NCI-H1694 (cell line): Measurements from ENCODE around the gene USP32.
"Not testable (repeated sequence)": the region's sequence is repeated elsewhere in the genome, so short reads cannot be mapped to it uniquely, and the experiment has no call there.

Experiments used
- DNase-seq: peaks from one replicate; lab custom pipeline; 2025; lab: John Stamatoyannopoulos, UW

USP32 gene

GRCh38 chr17:60229188-60229802 is 162.6 kb downstream of the USP32 start:
- DNase-seq: no peak

DNA sequence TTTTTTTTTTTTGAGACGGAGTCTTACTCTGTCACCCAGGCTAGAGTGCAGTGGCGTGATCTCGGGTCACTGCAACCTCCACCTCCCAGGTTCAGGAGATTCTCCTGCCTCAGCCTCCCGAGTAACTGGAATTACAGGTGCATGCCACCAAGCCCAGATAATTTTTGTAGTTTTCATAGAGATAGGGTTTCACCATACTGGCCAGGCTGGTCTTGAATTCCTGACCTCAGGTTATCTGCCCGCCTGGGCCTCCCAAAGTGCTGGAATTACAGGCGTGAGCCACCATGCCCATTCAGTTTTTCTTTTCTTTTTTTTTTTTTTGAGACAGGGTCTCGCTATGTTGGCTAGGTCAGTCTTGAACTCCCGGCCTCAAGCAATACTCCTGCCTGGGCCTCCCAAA is 164.7 kb downstream of the USP32 start:
- not testable (repeated sequence) for DNase-seq

GRCh38 chr17:60224064-60224463 is 167.9 kb downstream of the USP32 start:
- DNase-seq: no peak

DNA sequence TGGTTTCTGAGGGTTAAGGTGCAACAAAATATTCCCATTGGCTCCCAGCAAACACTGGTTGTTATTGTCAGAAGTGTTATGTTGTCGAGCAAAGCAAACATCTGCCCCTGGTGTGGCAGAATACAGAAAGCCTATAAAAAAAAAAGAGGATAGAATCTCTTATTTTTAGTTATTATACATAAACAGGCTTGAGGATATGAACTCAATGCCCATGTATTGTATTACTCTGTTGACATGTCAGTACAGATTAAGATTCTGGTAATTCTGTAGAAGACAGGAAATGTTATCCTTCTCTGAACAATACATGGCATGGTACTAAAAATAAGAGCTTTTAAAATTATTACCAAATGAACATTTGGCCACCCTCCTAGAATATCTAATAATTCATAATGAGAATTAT is 168.5 kb downstream of the USP32 start:
- no peak for DNase-seq

- not testable (repeated sequence) for DNase-seq
Measured at GRCh38 chr17:60218774-60219173, 173.2 kb downstream of the USP32 start.

GRCh38 chr17:60215895-60216294 is 176.0 kb downstream of the USP32 start:
- not testable (repeated sequence) for DNase-seq

- not testable (repeated sequence) for DNase-seq
Measured at GRCh38 chr17:60211282-60211681, 180.7 kb downstream of the USP32 start.

DNA sequence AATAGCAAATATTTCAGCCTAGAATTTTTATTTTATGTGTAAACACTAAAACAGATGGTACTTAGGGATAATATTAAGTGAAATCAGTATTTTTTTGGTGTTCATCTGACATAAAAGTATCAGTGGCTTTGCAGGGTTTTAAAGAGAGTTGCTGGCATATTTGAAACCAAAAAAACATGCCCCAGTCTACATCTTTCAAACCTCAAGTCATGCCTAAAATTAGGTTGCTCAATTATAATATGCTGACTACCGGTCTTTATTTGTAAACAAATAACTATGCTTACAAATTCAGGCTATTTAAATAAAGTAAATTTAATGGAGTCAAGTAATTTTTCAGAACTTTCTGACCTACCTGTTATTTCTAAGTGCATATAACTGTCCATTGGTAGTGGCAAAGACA is 183.6 kb downstream of the USP32 start:
- not testable (repeated sequence) for DNase-seq

DNA sequence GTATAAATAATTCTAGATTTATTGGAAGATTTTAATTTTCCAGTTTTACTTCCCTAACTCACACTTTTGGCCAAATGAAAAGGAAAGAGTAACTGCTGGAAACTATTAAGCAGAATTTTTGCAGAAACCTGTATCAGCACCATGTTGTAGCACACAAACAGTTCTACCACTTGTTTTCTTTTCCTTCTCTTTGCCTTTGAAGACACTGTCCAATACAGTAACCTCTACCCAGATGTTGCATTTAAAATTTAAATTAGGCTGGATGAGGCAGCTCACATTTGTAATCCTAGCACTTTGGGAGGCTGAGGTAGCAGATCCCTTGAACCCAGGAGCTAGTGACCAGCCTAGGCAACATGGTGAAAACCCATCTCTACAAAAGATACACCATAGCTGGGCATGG is 186.2 kb downstream of the USP32 start:
- DNase-seq: not testable (repeated sequence)

DNA sequence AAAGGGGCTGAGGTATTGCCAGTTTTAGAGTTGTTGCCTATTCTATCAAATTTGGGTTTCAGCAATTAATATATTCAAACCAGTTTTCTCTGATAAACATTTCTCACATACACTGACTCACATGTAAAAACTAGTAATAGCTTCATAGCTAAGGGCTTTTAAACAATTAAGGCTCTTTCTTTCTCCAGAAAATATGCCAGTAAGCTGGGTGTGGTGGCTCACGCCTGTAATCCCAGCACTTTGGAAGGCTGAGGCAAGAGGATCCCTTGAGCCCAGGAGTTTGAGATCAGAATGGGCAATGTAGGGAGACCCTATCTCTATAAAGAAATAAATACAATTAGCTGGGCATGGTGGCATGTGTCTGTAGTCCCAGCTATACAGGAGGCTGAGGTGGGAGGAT is 193.3 kb downstream of the USP32 start:
- DNase-seq: not testable (repeated sequence)

GRCh38 chr17:60194141-60194540 is 197.8 kb downstream of the USP32 start:
- not testable (repeated sequence) for DNase-seq

DNA sequence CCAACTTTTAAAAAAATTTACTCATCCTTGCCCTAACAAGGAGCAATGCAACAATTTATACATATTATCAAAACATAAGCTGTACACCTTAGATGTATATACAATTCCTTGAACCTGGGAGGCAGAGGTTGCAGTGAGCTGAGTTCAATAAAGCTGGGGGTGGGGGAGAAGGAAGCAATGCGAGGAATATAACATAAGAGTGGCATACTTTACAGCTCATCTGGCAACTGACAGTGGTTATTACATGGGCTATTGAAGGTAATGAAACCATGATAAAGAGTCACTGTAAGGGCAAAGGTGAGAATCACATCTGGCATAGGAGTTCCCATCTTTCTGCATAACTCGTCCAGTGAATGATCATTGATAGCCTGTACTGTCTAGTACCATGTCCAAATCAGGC is 198.5 kb downstream of the USP32 start:
- no peak for DNase-seq

DNA sequence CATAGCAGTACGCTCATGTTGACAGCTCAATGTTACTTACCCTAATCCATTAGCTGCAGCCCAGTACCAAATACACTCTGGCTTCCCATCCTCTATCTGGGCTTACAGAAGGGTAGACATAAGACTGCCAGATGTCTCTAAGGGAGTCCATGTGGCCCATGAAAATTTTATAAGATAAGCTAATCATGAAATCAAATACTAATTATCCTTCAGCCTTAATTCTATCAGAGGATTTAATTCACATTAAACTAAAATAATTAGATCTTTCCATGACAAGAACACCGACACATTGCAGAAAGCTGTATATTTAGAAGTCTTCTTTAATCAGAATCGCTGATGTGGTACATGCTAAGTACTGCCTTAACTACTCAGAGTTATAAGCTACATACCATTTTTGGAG is 198.9 kb downstream of the USP32 start:
- DNase-seq: not testable (repeated sequence)

- not testable (repeated sequence) for DNase-seq
Measured at GRCh38 chr17:60190032-60190431, 201.9 kb downstream of the USP32 start.

DNA sequence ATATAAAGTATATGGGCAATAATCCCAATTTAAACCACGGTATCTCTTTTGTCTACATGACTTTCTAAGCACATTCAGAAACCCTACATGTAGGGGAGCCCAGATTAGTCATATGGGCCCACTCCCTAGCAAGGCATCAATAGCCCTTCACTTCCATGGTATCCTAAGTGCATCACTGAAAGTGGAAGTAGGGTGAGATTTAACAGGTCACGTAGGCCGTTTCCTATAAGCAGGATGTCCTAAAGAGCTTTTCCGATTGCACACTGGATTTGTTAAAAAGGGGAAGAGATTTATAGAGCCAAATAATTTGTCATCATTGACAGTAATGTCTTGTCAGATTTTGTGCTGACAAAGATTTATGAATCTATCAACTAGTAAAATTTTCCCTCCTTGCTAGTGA is 203.2 kb downstream of the USP32 start:
- no peak for DNase-seq

GRCh38 chr17:60186846-60187745 is 204.8 kb downstream of the USP32 start:
- DNase-seq: not testable (repeated sequence)

DNA sequence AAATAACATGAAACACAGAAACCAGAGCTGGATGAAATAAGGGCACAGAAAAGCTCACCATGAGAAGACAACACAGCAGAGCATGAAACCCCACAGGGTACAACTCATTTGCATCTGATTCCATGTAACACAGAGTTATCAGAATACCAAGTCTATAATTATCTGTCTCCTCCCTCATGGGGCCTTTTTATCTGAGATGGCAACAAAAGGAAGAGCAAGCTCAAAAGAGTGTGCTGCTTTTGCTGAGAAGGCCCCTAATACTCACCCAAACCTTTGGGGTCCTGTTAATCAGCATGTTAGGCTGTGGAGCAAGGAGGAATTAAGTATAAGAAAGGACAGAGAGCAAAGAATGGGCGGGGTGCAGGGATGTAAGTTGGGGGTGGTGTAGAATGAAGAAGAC is 205.6 kb downstream of the USP32 start:
- DNase-seq: not testable (repeated sequence)

GRCh38 chr17:60180380-60180779 is 211.6 kb downstream of the USP32 start:
- not testable (repeated sequence) for DNase-seq

GRCh38 chr17:60178180-60178579 is 213.8 kb downstream of the USP32 start:
- not testable (repeated sequence) for DNase-seq

DNA sequence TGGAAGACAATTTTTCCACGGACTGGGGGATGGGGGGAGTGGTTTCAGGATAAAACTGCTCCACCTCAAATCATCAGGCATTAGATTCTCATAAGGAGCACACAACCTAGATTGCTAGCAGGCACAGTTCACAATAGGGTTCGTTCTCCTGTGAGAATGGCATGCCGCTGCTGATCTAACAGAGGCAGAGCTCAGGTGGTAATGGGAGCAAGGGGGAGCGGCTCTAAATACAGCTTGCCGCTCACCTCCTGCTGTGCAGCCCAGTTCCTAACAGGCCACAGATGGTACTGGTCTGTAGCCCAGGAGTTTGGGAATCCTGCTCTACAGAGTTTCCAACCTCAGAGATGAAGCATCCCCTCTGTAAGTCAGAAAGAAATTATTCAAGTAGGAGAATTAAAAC is 215.2 kb downstream of the USP32 start:
- DNase-seq: not testable (repeated sequence)

- DNase-seq: not testable (repeated sequence)
Measured at GRCh38 chr17:60174767-60175166, 217.2 kb downstream of the USP32 start.

DNA sequence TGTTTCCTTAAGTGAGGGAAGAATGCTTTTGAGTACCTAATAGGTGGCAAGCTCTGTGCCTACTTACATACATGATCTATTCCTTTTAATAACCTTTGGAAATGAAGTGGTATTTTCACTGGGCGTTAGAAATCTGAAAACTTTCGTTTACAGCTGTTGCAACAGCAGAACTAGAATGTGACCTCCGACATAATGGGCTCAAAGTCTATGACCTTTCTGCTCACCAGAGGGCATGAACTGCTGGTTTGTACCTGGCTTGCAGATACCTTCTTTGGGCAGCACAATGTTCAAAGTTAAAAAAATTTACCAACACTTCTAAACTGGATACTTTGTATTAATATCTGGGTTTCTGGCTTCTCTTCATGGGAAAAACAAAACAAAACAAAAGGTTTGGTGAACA is 217.9 kb downstream of the USP32 start:
- no peak for DNase-seq

- DNase-seq: no peak
Measured at GRCh38 chr17:60173304-60173819, 218.6 kb downstream of the USP32 start.
